Stimulated activated CD8-positive, alpha-beta memory T cell treated with anti-CD3 and anti-CD28 coated beads, Interleukin-2, amount 100 ng/mL, for 1 hour (primary cell): Measurements from ENCODE around the gene TRIM17.
"Not testable (repeated sequence)": the region's sequence is repeated elsewhere in the genome, so short reads cannot be mapped to it uniquely, and the experiment has no call there.

Experiments used
- DNase-seq, 2 donors: peaks; one replicate each; pipeline ENCODE4 v3.0.0-alpha.2; 2020; ENCODE audit warnings: low read depth in 2 of 2

Gene TRIM17

DNA sequence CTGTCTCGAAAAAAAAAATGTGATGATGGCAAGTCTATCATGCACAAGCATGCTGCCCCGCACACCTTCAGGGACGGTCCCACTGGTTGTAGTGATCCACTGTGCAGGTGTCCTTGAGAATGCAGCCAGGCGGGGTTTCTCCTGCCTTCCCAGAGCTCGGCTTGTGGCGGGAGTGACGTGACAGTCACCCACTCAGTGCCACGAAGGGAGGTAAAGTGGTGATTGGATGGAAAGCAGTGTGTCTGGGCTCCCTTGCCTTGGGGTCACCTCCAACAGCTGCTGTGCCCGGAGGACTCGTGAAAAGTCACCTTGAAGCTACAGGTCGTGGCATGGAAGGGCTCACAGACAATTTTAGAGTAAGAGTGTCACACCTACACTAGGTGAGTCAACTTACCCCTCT lies 33.5 kb upstream of the TRIM17 start:
- DNase-seq = no peak

DNA sequence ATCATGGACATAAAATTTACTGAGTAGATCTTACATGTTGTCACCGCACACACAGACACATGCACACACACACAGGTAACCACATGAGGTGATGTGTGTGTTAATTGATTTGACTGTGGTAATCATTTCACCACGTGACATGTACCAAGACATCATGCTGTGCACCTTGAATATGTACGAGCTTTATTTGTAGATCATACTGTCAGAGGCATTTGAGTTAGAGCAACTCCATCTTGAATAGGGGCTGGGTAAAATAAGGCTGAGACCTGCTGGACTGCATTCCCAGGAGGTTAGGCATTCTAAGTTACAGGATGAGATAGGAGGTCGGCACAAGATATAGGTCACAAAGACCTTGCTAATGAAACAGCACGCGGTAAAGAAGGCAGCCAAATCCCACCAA lies 31.7 kb upstream of the TRIM17 start:
- DNase-seq = no peak

DNA sequence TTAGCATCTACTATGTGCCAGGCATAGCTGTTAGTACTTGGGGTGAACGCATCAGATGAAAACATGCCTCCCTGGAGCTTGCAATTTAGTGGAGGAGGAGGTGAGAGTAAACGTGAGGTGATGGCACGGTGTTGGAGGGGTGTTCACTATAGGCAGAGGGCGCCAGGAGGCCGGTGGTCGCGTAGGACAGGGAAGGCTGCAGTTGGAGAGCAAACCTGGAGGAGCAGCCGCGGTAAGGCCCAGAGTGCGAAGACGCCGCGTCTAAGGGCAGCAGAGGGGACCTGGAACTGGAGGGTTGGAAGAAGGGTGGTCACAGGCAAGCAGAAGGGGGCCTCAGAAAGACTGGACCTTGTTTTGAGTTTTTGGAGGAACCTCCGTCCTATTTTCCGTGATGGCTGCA lies 30.2 kb upstream of the TRIM17 start:
- no peak for DNase-seq

DNA sequence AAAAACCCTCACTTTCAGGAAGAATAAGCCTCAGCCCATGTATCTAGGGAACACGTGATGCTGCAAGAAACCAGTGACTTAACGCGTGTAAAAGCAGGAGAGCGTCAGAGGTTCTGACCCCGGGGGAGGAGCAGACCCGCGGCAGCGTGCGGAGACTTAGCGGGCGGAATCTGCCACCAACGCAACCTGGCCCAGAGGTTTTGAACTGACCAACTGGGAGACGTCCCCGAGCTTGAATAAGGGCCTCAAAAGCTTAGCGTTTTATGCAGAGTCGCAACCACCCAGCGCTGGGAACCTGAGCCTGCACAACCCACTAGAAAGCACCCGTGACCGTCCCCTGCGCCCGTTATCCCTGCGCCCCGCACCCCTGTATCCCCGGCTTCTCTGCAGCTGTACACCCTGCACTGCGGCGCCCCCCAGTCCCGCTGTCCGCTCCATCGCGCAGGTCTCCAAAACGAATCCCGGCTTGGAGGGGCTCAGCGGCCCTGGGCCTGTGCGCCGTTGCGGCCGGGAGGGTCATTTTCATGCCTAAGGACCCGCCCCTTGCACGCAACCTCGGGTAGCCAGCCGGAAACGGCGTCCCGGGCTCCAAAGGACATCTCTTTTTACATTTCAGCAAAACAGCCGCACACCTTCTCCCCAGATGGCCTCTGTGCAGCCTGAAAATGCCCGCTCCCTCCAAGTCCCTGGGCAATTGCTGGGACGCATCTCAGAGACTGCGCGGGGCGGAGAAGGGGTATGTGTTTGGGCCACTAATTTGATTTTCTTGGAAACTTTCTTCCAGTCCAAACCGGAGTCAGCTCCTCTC lies 29.4 kb upstream of the TRIM17 start:
- DNase-seq = no peak

DNA sequence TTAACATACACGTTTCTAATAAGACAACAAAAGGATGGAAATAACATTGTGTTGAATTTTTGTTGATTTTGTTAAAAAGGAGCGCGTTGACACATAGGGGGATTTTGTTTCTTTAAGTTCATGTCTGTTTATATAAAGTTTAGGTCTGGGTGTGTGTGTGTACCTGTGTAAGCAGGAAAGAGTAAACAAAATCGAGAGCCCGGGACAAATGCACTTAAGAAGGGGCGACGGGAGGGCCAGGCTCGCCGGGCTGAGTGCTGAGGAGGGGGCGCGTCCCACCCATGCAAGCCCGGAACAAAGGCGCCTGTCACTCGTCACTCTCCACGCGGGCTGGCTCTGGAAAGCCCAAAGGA lies 28.8 kb upstream of the TRIM17 start:
- no peak for DNase-seq

DNA sequence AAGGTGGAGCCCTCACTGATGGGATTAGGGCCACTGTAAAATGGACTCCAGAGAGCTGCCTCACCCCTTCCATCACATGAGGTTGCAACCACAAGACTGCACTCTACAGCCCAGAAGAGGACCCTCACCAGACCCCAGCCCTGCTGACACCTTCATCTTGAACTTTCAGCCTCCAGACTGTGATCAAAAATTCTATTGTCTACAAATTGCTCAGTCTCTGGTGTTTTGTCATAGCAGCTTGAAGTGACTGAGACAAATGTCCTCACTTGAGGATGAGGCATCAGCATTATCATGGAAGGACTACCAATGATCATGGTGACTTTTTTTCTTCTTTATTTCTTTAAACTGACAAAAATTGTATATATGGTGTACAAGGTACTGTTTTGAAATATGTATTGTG lies 26.7 kb upstream of the TRIM17 start:
- DNase-seq = no peak

DNA sequence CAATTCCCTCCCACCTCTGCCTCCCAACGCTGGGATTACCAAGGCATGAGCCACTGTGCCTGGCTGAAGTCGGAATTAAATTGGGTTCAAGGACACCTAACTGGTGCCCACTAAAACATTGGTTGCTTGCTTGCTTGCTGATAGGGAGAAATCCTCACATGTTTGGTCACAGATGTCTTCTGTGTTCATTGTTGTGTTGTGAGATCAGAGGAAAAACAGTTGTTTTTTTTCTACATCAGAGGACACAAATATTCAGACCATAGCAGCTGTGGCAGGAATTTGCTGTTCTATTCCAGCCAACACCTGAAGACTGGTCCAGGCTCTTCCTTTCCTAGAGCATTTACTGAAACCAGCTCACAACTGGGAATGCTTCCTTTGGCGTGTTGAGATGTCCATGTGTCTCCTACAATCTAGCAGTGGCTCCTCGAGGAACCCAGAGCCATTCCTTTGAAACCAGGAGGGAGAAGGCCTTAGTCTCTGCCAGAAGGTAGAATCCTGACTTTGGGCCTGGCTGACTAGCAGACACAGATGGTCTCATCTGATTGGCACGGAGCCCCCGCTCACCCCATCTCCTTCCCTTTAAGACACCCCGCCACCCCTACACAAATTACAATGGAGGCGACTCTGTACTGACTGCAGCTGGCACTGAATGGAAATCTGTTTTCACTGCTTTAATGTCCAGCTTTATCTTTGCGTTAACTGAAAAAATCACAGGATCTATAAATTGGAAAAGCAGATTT lies 24.3 kb upstream of the TRIM17 start:
- no peak for DNase-seq

DNA sequence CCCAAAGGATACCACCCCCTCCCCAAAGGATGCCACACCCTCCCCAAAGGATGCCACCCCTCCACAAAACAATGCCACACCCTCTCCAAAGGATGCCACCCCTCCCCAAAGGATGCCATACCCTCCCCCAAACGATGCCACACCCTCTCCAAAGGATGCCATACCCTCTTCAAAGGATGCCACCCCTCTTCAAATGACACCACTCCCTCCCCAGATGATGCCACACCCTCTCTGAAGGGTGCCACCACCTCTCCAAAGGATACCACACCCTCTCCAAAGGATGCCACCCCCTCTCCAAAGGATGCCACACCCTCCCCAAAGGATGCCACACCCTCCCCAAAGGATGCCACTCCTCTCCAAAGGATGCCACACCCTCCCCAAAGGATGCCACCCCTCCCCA lies 21.6 kb upstream of the TRIM17 start:
- no peak for DNase-seq

DNA sequence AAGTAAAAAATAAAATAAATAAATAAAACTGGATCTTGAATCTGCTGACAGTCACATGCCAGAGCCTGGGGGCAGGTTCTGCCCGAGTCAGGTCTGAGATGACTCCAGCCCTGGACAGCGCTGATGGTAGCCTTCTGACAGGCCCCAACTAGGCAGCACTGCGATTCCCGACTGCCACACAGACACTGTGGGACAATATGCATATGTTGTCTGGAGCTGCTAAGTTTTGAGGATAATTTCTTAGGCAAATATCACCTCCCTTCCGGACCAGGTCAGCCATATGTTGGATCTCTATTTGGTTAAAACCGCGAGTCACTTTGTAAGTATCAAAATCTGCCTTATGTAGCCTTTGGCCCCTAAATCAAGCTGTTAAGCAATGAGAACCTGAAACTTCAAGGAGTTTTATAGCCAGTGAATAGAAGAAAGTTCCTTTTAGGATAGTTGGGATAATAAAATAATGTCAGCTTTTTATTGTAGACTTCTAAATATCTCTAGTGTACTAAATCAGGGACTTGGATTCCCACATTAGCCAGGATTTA lies 20.8 kb upstream of the TRIM17 start:
- DNase-seq = no peak

DNA sequence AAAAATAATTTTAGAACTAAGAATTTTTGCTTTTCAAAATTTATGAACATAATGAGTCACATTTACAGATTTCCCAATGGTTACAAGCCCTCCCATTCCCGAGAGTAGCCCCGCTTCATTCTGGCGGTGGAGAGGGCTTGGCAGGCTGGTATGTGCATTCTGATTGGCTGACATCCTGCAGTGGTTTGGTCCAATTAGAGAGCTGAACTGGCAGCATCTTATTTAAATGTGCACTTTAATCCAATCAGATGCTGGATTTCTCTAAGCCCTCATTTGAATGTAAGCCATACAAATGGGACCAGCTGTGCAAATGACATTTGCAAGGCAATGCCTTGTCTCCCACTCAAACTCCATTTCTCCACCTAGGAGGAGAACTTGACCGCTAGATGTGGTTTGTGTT lies 18.0 kb upstream of the TRIM17 start:
- no peak for DNase-seq

DNA sequence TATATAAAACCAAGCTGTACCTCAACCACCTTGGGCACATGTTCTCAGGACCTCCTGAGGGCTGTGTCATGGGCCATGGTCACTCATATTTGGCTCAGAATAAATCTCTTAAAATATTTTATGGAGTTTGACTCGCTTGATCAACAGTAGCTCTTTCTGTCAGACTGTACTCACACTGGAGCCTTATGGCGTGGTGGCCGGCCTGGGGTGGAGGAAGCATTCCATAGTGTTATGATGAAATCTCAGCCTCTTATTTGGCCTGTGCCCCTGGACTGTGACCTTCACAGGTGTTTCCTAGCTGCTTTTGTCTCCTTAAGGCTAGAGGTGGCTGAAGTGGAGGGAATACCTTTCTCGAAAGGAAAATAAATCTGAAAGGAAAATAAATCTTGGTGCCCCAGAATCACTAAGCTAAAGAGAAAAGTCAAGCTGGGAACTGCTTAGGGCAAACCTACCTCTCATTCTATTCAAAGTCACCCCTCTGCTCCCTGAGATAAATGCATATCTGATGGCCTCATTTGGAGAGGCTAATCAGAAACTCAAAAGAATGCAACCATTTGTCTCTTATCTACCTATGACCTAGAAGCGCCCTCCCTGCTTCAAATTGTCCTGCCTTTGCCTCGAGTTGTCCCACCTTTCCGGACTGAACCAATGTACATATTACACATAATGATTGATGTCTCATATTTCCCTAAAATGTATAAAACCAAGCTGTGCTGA lies 16.8 kb upstream of the TRIM17 start:
- not testable (repeated sequence) for DNase-seq

DNA sequence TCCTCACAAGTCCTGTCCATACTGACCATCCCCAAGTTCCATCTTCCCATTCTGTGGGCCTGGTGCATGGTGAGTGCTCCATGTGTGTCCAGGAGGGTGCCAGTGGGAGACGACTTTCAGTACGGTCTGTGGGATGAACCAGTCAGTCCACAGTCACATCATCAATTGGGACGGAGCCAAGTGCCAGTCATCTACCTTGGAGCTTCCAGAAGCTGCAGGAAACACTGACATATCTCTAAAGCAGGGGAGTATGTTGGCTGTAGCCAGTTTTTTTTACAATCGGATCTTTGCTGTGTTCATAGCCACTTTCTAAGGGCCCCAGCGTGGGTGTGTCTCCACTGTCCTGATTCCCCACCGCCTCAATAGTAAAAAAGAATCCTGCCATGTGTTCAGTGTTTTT lies 13.6 kb upstream of the TRIM17 start:
- no peak for DNase-seq

DNA sequence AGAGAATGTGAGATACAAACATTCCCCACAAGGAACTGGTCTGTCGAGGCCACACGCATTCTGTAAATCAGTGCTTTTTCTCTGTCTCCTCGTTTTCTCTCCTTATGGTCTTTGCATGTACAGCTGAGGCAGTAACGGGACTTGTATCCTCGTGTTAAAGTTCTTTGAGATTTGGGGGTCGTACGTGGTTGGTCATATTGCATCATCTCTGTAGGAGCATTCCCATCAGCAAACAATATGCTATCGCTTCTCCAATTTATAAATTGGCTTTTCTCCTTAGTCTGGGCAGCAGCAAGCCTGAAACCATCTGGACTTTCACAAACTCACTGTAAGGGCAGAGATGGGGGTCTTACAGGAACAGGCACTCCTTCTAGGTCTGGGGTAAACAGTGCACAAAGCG lies 13.0 kb upstream of the TRIM17 start:
- DNase-seq = no peak

DNA sequence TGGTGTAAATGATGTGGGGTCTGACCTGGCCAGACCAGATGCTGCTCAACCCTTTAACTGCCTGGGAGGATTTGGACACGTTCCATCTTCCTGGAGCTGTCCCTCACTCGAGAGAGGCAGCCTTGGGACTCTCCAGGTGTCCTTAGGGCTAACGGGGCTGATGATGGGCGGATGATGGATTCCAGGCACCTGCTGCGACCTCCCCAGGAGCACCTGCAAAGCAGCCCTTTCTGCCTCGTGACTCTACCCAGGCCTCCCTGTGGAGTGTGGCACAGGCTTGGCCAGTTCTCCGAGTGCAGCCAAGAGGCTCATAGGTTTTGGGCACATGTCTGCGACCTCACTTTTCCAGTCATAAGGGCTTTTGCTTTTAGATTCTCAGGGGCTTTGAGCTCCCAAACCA lies 12.3 kb upstream of the TRIM17 start:
- no peak for DNase-seq

DNA sequence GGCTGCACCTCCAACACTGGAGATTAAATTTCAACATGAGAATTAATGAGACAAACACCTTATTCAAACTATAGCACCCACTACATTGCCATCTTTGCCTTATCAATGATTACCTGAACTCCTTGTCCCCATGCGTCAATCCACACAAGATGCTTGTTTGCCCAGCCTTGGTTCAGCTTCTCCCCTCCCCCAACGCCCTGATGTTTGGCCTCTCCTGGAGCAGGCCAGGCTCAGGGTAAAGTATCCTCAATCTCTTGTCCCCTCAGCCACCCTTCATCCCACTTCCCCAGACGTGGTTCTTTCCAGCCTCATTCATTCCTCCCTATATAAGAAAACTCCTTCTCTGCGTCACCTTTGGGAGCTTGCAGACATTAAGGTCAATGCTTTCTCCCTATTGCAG lies 11.8 kb upstream of the TRIM17 start:
- DNase-seq = no peak

DNA sequence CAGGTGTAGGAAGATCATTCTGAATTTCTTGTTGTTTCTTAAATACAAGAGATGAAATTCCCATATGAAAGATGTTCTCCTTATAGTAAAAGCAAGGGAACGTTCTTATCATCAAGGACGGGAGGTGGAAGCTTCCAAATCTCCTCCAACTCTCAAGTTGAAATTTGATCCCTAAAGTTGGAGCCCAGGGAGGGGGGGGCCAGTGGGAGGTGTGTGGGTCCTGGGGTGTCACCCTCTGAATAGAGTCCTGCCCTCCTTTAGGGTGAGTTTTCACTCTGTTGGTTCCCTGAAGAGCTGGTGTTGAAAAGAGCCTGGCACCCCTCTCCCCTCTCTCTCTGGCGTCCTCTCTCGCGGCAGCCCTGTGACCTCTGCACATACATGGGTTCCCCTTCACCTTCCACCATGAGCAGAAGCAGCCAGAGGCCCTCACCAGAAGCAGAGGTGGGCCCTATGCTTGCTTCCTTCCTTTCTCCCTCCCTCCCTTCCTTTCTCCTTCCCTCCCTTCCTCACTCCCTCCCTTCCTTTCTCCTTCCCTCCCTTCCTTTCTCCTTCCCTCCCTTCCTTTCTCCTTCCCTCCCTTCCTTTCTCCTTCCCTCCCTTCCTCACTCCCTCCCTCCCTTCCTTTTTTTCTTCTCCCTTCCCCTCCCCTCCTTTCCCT lies 10.0 kb upstream of the TRIM17 start:
- no peak for DNase-seq

DNA sequence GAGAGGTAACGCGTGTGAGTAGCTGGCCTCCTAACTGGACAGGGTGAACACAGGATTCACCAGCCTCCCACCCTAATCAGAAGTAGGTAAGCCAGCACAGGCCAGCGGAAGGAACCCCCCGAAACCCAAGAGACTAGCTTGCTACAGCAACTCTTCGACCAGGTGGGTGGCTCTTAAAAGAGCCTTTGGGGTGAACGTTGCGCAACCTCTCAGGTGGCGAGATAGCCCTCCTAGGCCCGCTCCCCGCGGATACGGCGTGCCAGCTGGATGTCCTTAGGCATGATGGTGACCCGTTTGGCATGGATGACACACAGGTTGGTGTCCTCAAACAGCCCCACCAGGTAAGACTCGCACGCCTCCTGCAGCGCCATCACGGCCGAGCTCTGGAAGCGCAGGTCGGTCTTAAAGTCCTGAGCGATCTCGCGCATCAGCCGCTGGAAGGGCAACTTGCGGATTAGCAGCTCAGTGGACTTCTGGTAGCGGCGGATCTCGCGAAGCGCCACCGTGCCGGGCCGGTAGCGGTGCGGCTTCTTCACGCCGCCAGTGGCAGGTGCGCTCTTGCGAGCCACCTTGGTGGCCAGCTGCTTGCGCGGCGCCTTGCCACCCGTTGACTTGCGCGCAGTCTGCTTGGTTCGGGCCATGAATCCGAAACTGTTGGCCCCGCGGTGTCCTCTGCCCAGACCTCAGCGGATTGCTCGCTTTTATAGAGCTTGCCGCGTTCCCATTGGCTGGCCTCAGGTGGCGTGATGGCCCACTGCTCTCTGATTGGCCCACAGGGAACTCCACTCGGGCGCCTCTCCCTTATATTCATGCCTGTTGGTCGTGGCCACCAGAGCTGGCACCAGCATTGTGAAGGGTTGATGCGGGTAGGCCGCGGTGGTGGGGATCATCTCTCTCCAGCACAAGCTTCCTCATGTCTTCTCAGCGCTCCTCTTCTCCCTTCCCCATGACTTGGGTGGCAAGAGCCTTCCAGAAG lies 8.3 kb upstream of the TRIM17 start:
- no peak for DNase-seq

DNA sequence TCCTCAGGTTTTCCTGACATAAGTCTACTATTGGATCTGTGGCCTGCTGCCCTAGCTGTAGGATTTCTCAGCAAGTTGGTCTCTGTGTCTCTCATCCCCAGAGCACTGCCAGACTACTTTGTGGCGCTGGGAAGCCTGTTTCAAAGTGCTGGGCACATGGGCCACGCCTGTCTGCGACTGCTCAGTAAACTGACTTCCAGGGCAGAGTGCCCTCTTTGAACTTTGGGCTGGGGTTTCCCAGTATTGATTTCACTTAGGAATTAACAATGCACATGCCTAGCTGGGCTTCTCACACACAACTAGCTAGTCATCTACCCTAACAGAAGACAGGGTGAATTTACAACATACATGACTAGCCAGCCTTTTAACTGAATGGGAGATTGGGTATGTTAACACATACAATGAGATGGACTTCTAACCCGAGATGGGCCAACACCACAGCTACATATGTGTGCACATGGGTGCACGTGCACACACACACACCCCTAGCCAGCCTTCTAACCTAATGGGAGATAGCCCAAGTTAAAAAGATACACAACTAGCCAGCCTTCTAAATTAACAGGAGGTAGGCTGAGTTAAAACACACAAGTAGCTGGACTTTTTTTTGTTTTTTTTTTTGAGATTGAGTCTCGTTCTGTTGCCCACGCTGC lies 6.9 kb upstream of the TRIM17 start:
- no peak for DNase-seq

DNA sequence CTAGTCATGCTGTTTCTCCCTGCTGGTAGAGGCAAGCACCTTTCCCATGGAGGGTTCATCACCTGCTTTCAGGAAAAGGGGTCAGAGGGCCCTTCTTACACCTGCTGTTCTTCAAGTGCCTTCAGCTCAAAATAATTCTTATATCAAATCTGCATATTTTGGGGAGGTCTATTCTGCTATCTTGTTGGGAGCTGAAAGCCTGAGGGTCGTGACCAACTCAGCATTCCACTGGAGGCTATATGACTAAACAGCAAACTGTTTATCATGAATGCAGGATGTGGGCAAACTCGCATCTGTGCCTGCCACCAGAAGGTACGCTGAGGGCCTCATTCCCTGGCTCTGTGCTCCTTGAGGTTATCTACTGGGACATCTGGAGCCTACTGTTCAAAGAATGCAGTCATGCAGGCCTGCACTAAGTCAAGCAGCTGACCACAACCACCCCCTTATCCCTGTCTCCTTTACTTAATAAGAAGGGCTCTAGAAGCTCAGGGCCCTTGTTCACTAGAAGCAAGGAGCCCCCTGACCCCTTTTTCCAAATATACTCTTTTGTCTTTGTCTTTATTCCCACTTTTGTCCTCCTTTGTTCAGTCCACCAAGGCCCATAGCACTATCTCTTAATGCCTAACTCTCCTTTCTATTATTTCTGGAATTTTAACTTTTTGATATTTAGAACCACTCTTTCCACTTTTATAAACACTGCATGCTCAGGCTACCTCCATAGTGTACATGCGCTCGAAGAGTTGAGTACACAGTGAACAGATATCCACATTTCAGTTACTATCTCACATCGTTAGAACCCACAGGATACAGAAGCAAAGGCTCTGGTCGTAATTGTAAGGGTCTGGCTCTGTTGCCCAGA lies 4.5 kb upstream of the TRIM17 start:
- DNase-seq = no peak
